ENCODE results near the gene RTKN2.
"Not testable (repeated sequence)": the region's sequence is repeated elsewhere in the genome, so short reads cannot be mapped to it uniquely, and the experiment has no call there.

Gene RTKN2

DNA sequence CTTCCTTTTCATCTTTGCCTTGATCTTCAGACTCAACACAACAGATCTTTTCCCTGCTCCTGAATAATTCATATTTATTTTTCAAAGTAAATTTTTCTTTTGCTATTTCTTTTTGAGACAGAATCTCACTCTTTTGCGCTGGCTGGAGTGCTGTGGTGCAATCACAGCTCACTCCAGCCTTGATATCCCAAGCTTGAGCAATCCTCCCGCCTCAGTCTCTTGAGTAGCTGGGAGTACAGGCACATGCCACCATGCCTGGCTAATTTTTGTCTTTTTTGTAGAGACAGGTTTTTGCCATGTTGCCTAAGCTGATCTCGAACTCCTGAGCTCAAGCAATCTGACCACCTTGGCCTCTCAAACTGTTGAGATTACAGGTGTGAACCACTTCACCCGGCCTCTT lies 9.2 kb downstream of the RTKN2 start:
- DNase-seq (ENCODE audit: low read depth in 2 of 2): no peak

DNA sequence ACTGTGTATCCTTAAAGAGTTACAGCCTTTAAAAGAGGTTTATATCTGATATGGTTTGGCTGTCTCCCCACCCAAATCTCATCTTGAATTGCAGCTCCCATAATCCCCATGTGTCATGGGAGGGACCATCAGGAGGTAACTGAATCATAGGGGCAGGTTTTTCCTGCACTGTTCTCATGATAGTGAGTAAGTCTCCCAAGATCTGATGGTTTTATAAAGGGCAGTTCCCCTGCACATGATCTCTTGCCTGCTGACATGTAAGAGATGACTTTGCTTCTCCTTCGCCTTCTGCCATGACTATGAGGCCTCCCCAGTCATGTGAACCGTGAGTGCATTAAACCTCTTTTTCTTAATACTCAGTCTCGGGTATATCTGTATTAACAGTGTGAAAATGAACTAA lies 9.7 kb downstream of the RTKN2 start:
- no peak for DNase-seq (ENCODE audit: low read depth in 2 of 2)

DNA sequence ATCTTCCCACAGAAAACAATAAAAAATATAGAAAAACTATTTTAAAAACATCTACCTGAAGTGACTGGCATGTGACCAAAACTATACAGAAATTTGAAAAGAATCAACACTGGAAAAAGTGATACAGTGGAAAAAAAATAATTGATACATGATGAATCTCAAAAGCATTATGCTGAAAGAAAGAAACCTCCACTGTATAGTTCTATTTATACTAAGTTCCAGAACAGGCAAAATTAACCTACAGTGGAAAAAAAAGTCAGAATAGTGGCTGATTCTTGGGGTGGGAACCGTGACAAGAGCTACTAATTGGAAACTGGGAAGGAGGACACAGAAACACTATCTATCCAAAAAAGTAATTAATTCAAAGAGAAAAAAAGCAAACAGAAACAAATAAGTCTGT lies 14.9 kb downstream of the RTKN2 start:
- no peak for DNase-seq (ENCODE audit: low read depth in 2 of 2)

DNA sequence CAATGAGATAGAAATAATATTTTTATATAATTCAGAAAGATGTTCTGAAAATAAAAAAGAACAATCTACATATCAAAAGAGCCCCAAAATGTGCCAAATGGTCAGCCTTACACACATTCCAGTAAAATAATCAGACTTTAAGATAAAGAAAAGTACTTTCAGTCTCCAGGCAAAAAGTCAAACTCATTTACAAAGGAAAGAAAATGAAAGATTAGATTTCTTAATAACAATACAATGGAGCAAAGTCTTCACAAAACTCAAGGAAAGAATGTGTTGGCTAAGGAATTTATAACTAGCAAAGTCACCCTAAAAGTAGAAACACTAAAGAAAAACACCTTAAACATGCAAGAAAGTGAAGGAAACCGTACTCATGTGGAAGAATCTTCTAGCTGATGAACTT lies 16.6 kb downstream of the RTKN2 start:
- DNase-seq (ENCODE audit: low read depth in 2 of 2): no peak

DNA sequence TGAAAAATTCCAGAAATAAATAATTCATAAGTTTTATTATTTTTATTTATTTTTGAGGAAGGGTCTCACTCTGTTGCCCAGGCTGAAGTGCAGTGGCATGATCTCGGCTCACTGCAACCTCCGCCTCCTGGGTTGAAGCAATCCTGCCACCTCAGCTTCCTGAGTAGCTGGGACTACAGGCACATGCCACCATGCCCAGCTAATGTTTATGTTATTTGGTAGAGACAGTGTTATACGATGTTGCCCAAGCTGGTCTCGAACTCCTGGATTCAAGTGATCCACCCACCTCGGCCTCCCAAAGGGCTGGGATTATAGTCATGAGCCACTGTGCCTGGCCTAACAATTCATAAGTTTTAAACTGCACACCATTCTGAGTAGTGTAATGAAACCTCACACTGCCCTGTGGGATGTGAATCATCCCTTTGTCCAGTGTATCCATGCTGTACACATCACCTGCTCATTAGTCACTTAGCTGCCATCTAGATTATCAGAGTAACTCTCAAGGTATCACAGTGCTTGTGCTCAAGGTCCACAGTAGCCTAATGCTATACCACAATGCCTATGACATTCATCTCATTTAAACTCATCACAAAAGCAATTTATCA lies 17.9 kb downstream of the RTKN2 start:
- no peak for DNase-seq (ENCODE audit: low read depth in 2 of 2)

DNA sequence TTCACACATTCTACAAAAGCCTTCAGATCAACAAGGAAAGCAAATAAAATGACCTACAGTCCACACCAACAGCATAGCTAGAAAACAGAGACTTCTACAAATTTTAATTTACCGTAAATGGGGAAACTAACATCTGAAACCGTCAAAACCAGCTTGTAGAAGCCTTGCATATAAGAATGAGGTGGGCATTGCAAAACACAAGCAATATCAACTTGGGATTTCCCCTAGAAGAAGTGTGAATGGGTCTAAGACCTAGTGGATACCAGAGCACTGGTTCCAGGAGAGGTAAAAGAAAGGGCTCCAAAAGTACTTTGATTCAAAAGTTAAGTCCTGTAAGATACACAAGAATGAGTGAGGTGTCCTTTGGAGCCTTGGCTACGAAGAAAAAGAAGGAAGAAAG lies 18.7 kb downstream of the RTKN2 start:
- DNase-seq (ENCODE audit: low read depth in 2 of 2): no peak

DNA sequence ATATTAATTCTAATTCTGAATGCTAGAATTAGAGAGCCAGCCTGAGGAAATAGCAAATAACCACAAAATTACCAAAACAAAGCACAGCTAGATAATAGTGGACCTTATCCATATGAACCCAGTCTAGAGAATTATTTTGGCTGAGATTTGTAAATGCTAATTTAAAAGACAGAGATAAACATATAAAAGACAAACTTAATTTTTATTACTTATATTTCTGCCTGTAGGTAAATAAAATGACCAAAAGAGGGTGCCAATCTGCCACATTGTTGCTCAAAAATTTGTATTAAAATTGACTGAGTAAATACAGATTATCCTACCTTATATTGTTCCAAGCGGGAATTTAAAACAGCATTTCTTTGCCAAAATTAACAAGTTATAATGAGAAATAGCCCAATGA lies 20.2 kb downstream of the RTKN2 start:
- DNase-seq (ENCODE audit: low read depth in 2 of 2): no peak

DNA sequence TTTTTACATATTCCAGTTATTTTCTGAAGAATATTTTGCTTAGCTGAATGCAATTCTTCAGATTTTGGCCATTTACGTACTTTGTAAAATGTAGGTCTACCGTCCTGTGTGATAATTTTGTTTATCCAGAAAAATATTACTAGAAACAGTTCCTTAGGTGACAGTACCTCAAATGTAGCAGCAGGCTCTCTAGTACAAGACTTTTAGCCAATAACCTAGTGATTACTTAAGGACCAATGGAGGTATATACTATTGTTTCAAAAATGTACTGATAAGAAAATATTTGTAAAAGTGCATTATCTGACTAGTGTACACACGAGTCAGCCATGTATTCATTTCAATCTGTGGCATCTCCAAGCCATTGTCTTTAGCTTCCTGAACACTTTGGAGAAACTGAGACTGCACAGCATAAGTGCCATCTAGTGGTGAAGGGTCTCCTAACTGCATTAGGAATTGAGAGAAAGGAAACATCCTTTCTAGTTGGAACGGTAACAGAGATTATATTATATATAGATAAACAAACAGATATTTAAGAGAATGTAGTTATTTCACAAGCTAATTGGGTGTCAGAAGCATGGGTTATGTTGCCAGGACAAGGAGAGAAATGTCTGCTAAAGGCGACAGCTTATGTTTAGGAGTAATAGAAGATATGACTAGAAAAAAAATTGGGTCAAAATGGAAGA lies 23.7 kb downstream of the RTKN2 start:
- DNase-seq (ENCODE audit: low read depth in 2 of 2): no peak

DNA sequence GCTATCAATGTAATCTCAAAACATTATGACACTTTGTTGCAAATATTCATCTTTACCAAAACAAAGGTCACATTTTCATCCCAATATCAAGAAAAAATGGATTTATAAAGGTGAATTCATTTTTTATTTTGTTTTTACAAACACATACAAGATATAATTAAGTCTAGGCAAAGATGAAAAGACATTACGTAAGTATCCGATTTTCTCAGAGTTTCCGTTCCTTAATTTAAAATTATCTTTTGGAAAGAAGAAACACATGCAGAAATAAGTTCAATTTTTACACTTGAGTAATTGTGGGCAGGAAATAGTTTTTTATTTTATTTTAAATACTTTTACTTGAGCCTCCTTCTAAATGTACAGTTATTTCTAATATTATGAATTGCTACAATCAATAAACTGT lies 24.6 kb downstream of the RTKN2 start:
- no peak for DNase-seq (ENCODE audit: low read depth in 2 of 2)

DNA sequence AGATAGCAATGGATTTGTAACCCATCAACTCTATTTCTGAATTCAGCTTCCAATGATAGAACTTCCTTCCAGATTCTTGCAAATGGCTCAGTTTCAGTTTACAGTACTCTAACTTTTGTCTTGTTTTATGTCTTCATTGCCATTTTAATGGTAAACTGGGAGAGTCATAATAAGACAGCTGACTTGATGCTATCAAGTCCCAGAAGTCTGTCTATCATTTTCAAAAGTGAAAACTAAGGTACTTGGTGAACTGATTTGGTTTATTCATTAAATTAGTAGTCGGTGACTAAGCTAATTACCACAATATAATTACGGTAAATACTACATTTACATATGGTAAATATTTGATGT lies 25.0 kb downstream of the RTKN2 start:
- no peak for DNase-seq (ENCODE audit: low read depth in 2 of 2)

DNA sequence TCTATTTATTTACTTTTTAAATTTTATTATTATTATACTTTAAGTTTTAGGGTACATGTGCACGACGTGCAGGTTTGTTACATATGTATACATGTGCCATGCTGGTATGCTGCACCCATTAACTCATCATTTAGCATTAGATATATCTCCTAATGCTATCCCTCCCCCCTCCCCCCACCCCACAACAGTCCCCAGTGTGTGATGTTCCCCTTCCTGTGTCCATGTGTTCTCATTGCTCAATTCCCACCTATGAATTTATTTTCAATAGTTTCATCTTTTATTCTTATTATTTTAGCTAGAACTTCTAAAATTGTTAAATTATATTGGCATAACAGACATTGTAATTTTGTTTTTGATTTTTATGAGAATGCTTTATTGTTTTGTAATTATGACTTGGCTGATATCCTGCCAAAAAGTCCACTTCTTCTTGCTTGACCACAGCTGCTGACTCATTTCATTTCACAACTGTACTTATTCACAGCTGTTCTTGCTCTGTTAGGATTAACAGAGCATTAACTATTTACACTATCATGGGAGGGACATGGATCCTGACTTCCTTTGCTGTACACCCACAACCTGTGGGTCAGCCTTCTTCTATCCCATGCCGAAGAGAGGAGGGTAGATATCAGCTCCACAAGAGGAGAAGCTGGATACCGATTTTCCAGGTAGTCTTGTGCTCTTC lies 25.5 kb downstream of the RTKN2 start:
- not testable (repeated sequence) for DNase-seq (ENCODE audit: low read depth in 2 of 2)

DNA sequence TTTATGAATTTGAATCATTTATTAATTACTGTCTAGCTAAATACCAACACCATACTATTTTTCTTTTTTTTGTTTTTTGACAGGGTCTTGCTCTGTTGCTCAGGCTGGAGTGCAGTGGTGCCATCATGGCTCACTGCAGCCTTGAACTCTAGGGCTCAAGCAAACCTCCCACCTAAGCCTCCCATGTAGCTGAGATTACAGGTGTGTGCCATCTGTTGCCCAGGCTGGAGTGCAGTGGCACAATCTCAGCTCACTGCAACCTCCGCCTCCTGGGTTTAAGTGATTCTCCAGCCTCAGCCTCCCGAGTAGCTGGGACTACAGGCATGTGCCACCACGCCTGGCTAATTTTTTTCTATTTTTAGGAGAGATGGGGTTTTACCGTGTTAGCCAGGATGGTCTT lies 27.1 kb downstream of the RTKN2 start:
- not testable (repeated sequence) for DNase-seq (ENCODE audit: low read depth in 2 of 2)

DNA sequence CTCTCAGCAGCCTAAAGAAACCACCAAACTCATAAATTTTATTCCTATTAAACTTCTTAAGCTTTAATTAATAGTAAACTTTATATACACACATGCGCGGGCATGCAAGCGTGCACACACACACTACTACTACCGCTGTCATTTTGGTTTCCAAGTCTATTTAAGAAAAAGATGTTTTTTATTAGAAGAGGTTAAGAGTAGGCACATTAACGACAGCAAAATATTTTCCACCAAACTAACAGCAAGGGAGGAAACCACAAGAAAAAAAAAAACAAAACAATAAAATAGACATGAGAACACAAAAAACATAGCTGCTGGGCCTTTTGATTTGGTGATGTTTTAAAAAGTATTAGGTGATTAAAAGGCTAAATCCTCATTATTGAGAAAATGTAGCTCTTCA lies 28.6 kb downstream of the RTKN2 start:
- no peak for DNase-seq (ENCODE audit: low read depth in 2 of 2)

DNA sequence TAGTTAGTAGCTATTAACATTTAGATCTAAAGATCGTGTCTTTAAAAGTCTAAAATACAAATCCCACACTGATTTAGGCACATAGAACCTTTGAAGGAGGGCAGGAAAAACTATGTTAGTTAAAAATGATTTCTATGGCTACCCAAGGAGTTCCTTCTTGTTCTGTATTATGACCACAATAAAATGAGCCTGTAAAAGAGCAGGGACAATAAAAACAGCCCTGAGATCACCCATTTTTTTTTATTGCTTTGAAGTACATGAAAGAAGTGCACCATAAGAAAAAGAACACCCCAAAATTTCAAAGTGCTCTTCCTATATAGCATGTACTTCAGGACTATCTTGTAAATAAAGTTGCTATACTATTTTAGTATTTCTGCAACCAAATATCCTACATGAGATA lies 29.8 kb downstream of the RTKN2 start:
- no peak for DNase-seq (ENCODE audit: low read depth in 2 of 2)

DNA sequence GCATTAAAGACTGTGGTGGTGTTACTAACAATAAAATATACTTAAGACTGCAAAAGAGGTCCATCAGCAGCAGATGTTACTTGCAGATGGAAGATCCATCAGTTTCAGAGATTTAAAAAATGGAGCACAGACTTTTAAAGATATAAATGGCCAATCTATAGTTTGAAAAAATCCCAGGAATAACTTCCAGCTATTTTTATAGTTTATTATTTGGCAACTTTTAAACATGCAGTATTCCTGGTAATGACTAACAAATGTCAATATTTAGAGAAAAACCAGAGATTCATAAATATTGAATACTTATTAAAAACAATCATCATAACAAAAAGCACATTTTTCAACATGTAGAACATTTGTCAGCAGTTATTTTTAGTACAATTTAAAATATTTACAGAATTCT lies 30.7 kb downstream of the RTKN2 start:
- no peak for DNase-seq (ENCODE audit: low read depth in 2 of 2)

DNA sequence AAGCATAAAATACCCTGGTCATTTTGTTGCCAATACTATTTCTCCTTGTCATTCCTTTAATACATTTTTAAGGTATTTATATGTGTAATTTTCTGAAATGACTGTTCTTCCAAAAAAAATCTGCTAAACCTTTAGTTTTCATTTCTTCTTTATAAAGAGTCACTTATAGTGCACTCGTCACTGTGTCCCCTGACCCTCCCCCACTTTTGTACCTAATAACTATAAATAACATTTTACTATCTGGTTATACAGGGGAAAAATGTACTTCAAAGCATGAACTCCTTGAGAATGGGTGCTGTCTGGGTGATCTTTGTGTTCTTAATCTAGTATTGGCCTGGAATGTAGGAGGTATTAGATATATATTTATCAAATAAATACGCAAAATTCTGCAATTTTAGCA lies 31.1 kb downstream of the RTKN2 start:
- no peak for DNase-seq (ENCODE audit: low read depth in 2 of 2)

DNA sequence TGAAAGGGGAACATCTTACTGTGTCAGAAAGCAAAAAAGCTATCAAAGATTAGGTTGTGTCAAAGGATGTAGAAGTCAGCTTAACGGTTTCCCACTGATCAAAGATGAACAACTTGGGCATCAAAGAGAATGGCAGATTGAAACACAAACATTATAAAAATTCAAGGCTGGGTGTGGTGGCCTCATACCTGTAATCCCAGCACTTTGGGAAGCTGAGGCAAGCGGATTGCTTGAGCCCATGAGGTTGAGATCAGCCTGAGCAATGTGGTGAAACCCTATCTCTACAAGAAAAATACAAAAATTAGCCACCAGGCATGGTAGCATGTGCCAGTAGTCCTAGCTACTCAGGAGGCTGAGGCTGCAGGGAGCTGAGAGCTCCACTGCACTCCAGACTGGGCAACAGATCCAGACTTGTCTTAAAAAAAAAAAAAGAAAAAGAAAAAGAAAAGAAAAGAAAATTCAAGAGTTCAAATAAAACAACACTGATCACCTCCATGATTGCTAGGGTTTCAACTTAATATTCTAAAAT lies 34.5 kb downstream of the RTKN2 start:
- no peak for DNase-seq (ENCODE audit: low read depth in 2 of 2)

DNA sequence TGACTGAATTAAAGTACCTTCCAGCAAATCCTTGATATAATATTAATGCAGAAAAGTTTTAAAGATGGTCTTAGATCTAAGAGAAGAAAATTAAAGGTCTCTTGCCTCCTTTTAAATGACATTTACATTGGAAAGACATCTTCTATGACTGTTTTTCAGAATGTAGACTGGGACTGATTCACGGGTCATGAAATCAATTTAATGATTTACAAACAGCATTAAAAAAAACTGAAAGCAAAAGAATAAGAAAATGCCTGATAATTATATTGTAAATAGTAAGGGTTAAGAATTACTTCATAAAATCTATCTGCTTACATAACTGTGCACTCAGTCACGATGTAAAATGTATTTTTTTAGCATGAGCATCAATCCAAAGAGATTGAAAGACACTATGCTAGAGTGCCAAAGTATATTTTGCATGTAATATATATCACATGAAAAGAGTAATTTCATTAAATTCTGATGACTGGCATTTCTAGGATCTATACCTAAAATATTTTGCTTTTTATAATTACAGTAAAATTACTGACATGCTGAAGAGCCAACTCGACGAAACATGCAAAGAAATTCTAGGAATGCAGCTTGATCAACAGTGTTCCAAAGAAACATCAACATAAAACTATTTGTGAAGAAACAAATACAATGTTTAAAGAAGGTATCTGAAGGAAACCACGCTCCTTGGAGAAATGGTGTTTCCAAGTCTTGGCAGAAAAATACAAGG lies 35.1 kb downstream of the RTKN2 start:
- DNase-seq (ENCODE audit: low read depth in 2 of 2): no peak

DNA sequence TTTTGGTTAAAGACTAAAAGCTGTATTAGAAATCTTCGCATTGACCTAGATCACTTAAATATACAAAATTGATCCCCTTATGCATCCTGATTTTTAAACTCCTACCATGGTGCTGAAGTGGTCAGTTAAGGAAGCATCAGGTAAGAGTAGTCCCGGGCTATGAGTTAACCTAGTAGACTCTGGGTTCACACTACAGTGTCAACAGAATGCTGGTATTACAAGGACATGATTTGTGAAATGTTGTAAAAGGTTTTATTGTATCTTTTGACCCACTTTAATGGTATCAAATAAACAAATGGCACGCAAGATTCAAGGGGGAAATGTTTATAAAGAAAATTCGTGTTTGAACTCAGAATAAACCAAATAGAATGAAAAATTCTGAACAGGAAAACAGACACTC lies 36.8 kb downstream of the RTKN2 start:
- DNase-seq (ENCODE audit: low read depth in 2 of 2): no peak

DNA sequence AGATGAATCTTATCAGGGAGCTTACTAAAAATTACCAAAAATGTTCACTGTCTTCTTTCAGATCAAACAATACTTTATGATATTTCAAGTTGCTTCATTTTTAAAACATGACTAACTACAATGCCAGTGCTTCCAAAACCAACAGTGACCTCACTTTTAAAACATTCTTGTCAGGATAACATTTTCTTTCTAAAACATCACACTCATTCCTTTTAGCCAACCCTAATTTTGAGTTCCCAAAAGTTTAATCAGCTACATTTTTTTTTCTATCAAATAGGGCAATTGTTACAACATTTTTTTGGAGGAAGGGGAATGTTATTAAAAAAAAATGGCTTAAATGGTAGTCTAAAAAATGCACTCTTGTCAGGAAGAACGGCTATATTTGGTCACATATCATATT lies 37.3 kb downstream of the RTKN2 start:
- DNase-seq (ENCODE audit: low read depth in 2 of 2): no peak

DNA sequence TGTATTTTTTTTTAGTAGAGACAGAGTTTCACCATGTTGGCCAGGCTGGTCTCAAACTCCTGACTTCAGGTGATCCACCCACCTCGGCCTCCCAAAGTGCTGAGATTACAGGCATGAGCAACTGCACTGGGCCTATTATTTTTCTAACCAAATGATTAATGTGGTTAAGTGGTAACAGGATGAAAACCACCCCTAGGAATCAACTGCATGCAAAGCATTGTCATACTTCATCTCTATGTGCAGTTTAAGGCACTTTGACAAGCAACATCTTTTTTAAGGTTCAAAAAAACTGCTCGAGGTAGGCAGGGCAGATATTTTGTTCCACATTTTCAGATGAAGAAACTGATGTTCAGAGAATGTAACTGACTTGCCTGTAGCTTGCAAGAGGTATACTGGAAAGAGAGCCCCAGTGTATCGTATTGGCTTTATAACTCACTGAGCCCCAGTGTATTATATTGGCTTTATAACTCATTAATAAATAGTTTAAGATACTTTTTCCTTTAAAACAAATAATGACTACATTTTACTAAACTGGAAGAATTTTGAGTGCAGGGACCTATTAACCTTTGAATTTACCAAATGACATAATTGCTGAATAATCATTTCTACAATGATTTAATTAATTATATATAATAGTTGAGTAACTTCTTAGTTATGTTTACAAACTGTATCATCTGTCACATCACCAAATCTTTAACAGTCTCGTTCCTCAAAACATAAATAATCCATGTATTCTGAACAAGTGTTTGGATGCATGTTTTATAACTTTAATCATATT lies 38.1 kb downstream of the RTKN2 start:
- no peak for DNase-seq (ENCODE audit: low read depth in 2 of 2)

DNA sequence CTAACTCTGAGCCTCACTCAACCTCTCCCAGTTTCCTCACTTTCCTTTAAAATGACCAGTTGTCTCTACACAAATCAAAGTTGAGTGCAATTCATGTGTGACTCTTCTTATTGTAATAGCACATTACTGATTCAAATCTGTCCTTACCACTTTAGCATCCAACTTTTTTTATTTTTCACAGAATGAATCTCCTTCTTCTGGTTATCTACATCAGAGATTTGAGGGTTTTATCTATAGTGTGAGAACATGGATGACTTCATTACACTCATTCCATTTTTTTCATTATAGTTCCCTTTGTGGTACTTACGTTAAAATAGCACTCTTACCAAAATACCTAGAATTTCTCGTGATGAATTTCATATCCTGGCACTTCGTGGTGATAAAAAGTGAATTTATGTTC lies 43.3 kb downstream of the RTKN2 start:
- DNase-seq (ENCODE audit: low read depth in 2 of 2): no peak

All from stimulated activated CD4-positive, alpha-beta T cell treated with anti-CD3 and anti-CD28 coated beads, Interleukin-12 subunit alpha, Interleukin-12 subunit beta, amount 100 ng/mL, for 24 hours (primary cell).